Stimulated activated CD8-positive, alpha-beta memory T cell treated with anti-CD3 and anti-CD28 coated beads, Interleukin-12 subunit alpha, Interleukin-12 subunit beta, amount 100 ng/mL, for 1 hour (primary cell): Measurements from ENCODE around the gene TRIM2.

Experiments used
- DNase-seq: peaks from one replicate; pipeline ENCODE4 v3.0.0-alpha.2; 2020; ENCODE audit warnings: low read depth

The TRIM2 gene

DNA sequence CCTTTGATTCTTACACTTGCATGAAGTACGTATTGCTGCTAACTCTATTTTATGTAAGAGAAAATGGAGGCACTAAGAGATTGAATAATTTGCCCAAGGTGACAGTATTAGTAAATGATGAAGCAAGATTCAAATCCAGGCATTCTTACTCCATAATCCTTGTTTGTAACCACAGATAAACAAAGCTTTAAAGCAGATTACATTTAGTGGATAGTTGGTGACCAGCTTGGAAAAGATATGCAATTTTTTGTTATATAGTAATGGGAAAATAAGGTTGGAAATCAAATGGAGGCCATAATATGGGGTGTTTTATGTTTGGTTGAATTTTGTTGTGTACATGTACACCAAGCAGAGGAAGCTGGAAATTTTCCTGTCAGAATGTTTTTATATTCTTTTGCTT is 171.1 kb downstream of the TRIM2 start:
- no peak for DNase-seq

DNA sequence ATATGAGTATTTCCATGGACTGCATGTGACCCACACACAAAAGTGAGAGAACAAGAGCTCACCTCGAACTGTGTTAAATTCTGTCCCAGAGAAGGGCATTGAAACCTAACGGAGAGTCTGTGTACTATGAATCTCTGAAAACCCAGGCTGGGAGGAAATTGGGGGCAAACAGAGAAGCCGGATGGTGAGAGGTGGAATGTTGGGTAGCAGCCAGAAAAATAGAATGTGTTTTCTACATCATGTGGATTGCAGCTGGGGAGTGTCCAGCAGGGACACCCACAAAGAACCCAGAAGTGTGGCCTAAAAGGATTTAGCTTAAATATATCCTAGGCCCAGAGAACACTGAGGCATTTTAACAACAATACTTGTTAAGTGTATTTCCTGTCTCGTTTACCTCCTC is 178.9 kb downstream of the TRIM2 start:
- DNase-seq, result no peak

DNA sequence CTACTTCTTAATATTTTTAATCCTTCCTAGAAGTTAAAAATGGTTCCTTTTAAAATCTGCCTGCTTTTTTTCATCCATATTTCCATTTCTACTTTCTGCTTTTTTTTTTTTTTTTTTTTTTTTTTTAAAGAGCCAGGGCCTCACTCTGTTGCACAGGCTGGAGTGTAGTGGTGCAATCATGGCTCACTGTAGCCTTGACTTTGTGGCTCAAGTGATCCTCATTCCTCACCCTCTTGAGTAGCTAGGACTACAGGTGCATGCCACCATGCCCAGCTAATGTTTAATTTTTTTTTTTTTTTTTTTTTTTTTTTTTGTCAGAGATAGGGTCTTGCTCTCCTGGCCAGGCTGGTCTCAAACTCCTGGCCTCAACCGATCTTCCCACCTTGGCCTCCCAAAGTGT is 179.9 kb downstream of the TRIM2 start:
- no peak for DNase-seq

DNA sequence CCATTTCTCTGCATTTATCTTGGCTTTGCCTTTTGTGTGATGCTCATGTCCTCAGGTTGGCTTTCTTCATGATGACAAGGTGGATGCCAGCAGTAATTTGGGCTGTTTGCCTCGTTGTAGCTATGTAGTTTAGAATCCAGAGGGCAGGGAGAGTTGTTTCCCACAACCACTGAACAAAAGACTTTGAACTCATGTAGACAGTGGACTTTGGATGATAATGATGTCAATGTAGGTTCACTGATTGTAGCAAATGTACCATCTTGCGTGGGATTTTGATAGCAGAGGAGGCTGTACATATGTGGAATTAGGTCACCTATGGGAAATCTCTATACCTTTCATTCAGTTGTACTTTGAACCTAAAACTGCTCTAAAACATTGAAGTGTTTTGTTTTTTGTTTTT is 181.5 kb downstream of the TRIM2 start:
- no peak for DNase-seq

DNA sequence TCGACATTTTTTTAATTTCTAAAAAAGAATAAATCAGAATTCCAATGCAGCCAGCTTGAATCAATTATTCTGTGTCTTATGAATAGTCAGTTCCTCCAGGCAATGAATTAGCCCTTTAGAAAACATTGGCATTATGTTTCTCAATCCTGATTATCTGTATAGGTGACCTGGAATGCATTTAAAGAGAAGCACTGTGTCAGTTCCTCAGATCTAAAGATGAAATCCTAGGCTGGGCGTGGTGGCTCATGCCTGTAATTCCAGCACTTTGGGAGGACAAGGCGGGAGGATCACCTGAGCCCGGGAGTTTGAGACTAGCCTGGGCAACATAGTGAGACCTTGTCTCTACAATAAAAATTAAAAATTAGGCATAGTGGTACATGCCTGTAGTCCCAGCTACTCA is 183.7 kb downstream of the TRIM2 start:
- DNase-seq, result no peak
